ENCODE measurements around the gene WDR87. TPM values are rescaled to one million over a fixed set of nuclear protein-coding genes. Genes with fewer than 3 reads are reported as not detected.
"Not testable (repeated sequence)": the region's sequence is repeated elsewhere in the genome, so short reads cannot be mapped to it uniquely, and the experiment has no call there.

Gene WDR87
- total RNA-seq, 1 donor, result not detected

- Histone ChIP-seq H3K79me2 (ENCODE audit: insufficient read depth, low read length) (peaks cover 91% of the 10 kb centered on the region), H3K4me1 (ENCODE audit: insufficient read depth, low read length) (peaks cover 4% of the 10 kb centered on the region), H3K4me3 (ENCODE audit: insufficient read depth, low read length) (no peak overlapping the region), H3K9me3 (ENCODE audit: low read depth, low read length) (no peaks in the 10 kb centered on the region), H3K27me3 (ENCODE audit: insufficient read depth, low read length) (no peaks in the 10 kb centered on the region), H3K4me2 (ENCODE audit: insufficient read depth, low read length) (no peak overlapping the region), H3K36me3 (ENCODE audit: insufficient read depth, low read length) (peaks cover 6% of the 10 kb centered on the region), H2AFZ (ENCODE audit: low read length) (no peak overlapping the region), H3K27ac (ENCODE audit: low read depth, low read length) (no peak overlapping the region), H4K20me1 (ENCODE audit: insufficient read depth, low read length) (peaks cover 32% of the 10 kb centered on the region)
- DNase-seq (ENCODE audit: insufficient read length, low spot score, missing footprints), result no peak
- no peak for TF ChIP-seq CTCF (IDR thresholded peaks at IDR 0.05; ENCODE audit: extremely low read depth, low read depth, low read length)
Measured at GRCh38 chr19:37926711-37927110, 20.3 kb upstream of the WDR87 start.

- Histone ChIP-seq H3K79me2 (ENCODE audit: insufficient read depth, low read length) (peaks cover 94% of the 10 kb centered on the region), H2AFZ (ENCODE audit: low read length) (no peak overlapping the region), H3K36me3 (ENCODE audit: insufficient read depth, low read length) (peaks cover 5% of the 10 kb centered on the region), H3K4me3 (ENCODE audit: insufficient read depth, low read length) (no peak overlapping the region), H4K20me1 (ENCODE audit: insufficient read depth, low read length) (peaks cover 33% of the 10 kb centered on the region), H3K27me3 (ENCODE audit: insufficient read depth, low read length) (no peaks in the 10 kb centered on the region), H3K27ac (ENCODE audit: low read depth, low read length) (no peak overlapping the region), H3K4me1 (ENCODE audit: insufficient read depth, low read length) (peaks cover 4% of the 10 kb centered on the region), H3K4me2 (ENCODE audit: insufficient read depth, low read length) (no peak overlapping the region), H3K9me3 (ENCODE audit: low read depth, low read length) (no peaks in the 10 kb centered on the region)
- TF ChIP-seq CTCF (IDR thresholded peaks at IDR 0.05; ENCODE audit: extremely low read depth, low read depth, low read length), result no peak
- DNase-seq (ENCODE audit: insufficient read length, low spot score, missing footprints), result no peak
Measured at GRCh38 chr19:37926255-37926654, 19.9 kb upstream of the WDR87 start.

GRCh38 chr19:37925212-37925611 lies 18.8 kb upstream of the WDR87 start:
- no peak for DNase-seq (ENCODE audit: insufficient read length, low spot score, missing footprints)
- H3K27ac ChIP-seq (ENCODE audit: low read depth, low read length), result no peak overlapping the region

GRCh38 chr19:37924573-37924972 lies 18.2 kb upstream of the WDR87 start:
- Histone ChIP-seq H4K20me1 (ENCODE audit: insufficient read depth, low read length) (peaks cover 33% of the 10 kb centered on the region), H3K79me2 (ENCODE audit: insufficient read depth, low read length) (peaks cover 95% of the 10 kb centered on the region)
- H3K4me1 ChIP-seq (ENCODE audit: insufficient read depth, low read length); H2AFZ ChIP-seq (ENCODE audit: low read length); H3K36me3 ChIP-seq (ENCODE audit: insufficient read depth, low read length); H3K27me3 ChIP-seq (ENCODE audit: insufficient read depth, low read length); H3K4me3 ChIP-seq (ENCODE audit: insufficient read depth, low read length); H3K4me2 ChIP-seq (ENCODE audit: insufficient read depth, low read length); H3K9me3 ChIP-seq (ENCODE audit: low read depth, low read length); DNase-seq (ENCODE audit: insufficient read length, low spot score, missing footprints); H3K27ac ChIP-seq (ENCODE audit: low read depth, low read length): not testable (repeated sequence)

More at GRCh38 chr19:37925212-37925611, 18.8 kb upstream of the WDR87 start:
- H3K4me2 ChIP-seq (ENCODE audit: insufficient read depth, low read length), result no peak overlapping the region
- no peaks in the 10 kb centered on the region for H3K4me1 ChIP-seq (ENCODE audit: insufficient read depth, low read length)
- no peaks in the 10 kb centered on the region for H3K9me3 ChIP-seq (ENCODE audit: low read depth, low read length)
- no peak for TF ChIP-seq CTCF (IDR thresholded peaks at IDR 0.05; ENCODE audit: extremely low read depth, low read depth, low read length)
- H3K27me3 ChIP-seq (ENCODE audit: insufficient read depth, low read length), result no peaks in the 10 kb centered on the region
- H3K36me3 ChIP-seq (ENCODE audit: insufficient read depth, low read length), result no peaks in the 10 kb centered on the region
- peaks cover 33% of the 10 kb centered on the region for H4K20me1 ChIP-seq (ENCODE audit: insufficient read depth, low read length)
- H3K79me2 ChIP-seq (ENCODE audit: insufficient read depth, low read length), result peaks cover 94% of the 10 kb centered on the region
- no peak overlapping the region for H3K4me3 ChIP-seq (ENCODE audit: insufficient read depth, low read length)
- no peak overlapping the region for H2AFZ ChIP-seq (ENCODE audit: low read length)
